Left cardiac atrium (tissue), 4 donors: ENCODE data around the gene LCORL. TPM values are rescaled to one million over a fixed set of nuclear protein-coding genes. Genes with fewer than 3 reads are reported as not detected.
A peak's percentile ranks its signal among the peaks of the same experiment; 100 is the strongest.

Experiments used
- ATAC-seq, 2 donors: fragments of 200-7000 bp; cut with Tn5 transposase; one replicate each; pipeline ENCODE4 v1.9.1; 2020; ENCODE audit warnings: mild to moderate bottlenecking in 2 of 2, moderate library complexity in 2 of 2
- DNase-seq: peaks from one replicate; pipeline ENCODE4 v3.0.0-alpha.2; 2020
- intact Hi-C, 2 donors: fragments of 100-400 bp; cut with DNase I; formaldehyde crosslinking; loops; one replicate each; pipeline versions ENCODE4 v1.14.1 to v1.15.1; 2022 to 2023
- total RNA-seq, 2 donors: library from RNA; stranded (reverse); fragmentation: NEBNext Ultra II Directional; extraction: Animal tissue kit (Norgen Biotek cat#: 25700); gene quantifications; one replicate each; pipeline ENCODE4 v1.2.1, GENCODE V29; 2021
- donor health status: DM: no; HTN: yes; CAD: no.
- donor health status: DM: no; HTN: yes; CAD: no; lungs with severe emphysema.
- donor health status: DM: yes; HTN: yes; CAD: no.
- donor health status: Dilated cardiomyopathy.

LCORL gene
- total RNA-seq, 2 donors from 2014 or later: 7.5 to 8.1 TPM

DNA sequence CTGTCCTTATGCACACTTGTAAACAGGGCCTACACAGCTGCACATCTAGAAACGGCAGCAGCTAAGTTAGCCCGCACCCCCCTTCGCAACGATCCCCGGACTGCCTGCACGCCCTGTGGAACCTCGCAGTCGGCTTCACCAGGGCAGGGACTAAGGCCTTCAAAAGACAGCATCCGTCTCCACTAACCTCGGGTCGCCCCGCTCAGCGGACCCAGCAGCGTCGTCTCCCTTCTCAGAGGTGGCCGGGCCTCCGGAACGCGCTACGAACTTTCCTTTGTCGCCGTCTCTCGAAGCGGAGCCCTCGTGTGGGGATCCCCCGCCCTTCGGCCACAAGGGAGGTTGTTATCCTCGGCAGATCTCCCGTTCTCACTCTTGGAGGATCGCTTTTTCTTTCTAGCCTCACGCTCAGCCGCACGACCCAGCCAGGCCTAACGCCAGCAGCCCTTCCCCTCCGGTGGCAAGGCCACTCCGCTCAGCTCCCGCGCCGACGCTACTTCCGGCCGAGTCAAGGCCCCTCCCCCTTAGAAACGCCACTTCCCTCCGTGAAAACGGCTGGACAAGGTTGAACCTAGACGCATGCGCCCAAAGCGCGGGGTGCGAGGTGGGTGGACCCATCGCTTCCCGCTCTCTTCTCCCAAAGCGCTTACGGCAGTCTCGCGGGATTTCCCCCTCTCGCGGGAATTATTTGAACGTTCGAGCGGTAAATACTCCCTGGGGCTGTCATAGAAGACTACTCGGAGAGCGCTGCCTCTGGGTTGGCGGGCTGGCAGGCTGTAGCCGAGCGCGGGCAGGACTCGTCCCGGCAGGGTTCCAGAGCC lies 211.1 kb downstream of the LCORL start, which contains the start of the genes DCAF16 and NCAPG:
DCAF16 (minus strand) TSS at position 498 of the 818 bp plus-strand sequence. CDS start 6,616 bp downstream, outside the sequence.
NCAPG (plus strand) TSS at position 720 of the 818 bp plus-strand sequence. CDS start 99 bp downstream, outside the sequence.
- DNase-seq (peak; percentile 99), ATAC-seq (peak; percentile 100)
- intact Hi-C loops: loop anchor here in 1 of 2 donors (10.0 kb wide), 1 partner anchor 214 kb away; the partner anchor contains the start of gene LCORL

- ATAC-seq: no peak
- no peak for DNase-seq
- intact Hi-C loops: loop anchor here in 1 of 2 donors (5.0 to 10.0 kb wide), 2 partner anchors 215 to 257 kb away; partner anchors contain the start of gene LCORL
Observed at GRCh38 chr4:17809667-17810066, 211.9 kb downstream of the LCORL start.

DNA sequence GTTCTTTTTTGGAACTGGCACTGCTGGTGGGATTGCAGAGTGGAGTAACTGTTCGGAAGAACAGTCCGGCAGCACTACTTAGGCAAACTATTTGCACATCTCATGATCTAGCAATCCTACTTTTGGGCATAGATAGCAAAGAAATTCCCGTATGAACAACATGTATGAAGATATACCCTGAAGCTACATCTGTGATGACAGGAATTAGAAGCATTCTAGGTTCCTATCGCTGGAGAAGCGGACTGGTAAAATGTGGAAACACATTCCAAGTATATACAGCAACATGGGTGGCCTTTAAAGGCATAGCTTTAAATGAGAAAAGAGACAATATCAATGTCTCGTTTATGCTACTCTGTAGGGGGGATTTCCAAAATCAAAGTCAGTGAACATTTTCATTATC lies 214.1 kb downstream of the LCORL start:
- no peak for ATAC-seq
- no peak for DNase-seq
- intact Hi-C loops: loop anchor here in 1 of 2 donors (5.0 kb wide), 1 partner anchor 255 kb away; no protein-coding TSS in a partner anchor

DNA sequence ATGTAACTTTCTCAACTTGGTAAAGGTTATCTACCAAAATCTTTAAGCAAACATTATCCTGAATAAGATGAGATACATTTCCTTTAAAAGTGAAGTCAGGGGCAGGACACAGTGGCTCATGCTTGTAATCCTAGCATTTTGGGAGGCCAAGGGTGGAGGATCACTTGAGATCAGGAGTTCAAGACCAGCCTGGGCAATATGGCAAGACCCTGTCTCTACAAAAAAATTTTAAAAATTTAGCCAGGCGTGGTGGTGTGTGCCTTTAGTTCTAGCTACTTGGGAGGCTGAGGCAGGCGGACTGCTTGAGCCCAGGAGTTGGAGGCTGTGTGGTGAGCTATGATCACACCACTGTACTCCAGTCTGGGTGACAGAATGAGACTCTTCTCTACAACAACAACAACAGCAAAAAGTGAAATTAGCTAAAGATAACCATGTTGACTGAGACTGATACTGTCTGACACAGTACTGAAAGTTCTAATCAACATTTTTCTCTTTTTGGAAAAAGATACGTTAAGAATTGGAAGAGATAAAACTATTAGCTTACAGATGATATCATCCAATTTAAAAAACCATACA lies 215.9 kb downstream of the LCORL start:
- intact Hi-C loops: loop anchor here in 1 of 2 donors (5.0 kb wide), 1 partner anchor 253 kb away; no protein-coding TSS in a partner anchor
- DNase-seq: no peak
- no peak for ATAC-seq

GRCh38 chr4:17797808-17798207 lies 223.7 kb downstream of the LCORL start:
- intact Hi-C loops: no loop called here
- DNase-seq (no peak), ATAC-seq (no peak)

DNA sequence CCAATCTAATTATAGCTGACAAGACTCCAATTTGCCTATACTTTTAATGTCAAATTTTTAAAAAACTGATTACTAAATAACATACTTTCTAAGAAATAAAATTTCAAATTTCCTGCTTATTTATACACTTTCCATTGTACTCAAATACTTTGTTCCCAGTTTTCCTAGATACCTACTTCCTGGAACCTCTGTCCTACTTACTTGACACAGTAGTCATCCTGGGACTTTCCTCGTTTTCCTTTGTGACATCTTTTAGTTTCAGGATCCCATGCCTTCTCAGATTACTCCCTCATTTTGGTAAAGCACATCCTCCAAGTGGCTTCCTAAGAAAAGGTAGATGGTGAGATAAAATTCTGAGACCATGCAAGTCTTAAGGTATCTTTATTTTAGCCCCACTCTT lies 226.8 kb downstream of the LCORL start:
- intact Hi-C loops: no loop called here
- DNase-seq (no peak), ATAC-seq (no peak)

Other genes with a start within 250 kb of the LCORL start
- under 1 TPM in 1 of 2 donors, not detected in 1; 0.03 TPM for gene FAM184B, start 240.1 kb downstream of the LCORL start, total RNA-seq
- 10 to 100 TPM; 15.4 to 21.2 TPM for gene DCAF16, start 211.0 kb downstream of the LCORL start, total RNA-seq
- 1 to 10 TPM in 1 of 2 donors, under 1 TPM in 1; 0.24 to 1.8 TPM for gene NCAPG, start 210.8 kb downstream of the LCORL start, total RNA-seq